Upper lobe of right lung (tissue), 1 donor: ENCODE data around the gene HHATL. TPM values are rescaled to one million over a fixed set of nuclear protein-coding genes. Genes with fewer than 3 reads are reported as not detected.

Experiments used
- ATAC-seq: fragments of 200-7000 bp; cut with Tn5 transposase; one replicate; pipeline ENCODE4 v1.9.1; 2020; ENCODE audit warnings: mild to moderate bottlenecking, moderate library complexity
- DNase-seq: peaks from one replicate; pipeline ENCODE4 v3.0.0-alpha.2; 2020
- H3K27ac ChIP-seq: fragments of 200-600 bp; one replicate; pipeline ENCODE4 v1.8.0; 2022
- H3K27me3 ChIP-seq: fragments of 200-600 bp; one replicate; pipeline ENCODE4 v1.8.0; 2022; ENCODE audit warnings: mild to moderate bottlenecking
- H3K36me3 ChIP-seq: fragments of 200-600 bp; one replicate; pipeline ENCODE4 v1.8.0; 2022
- H3K4me1 ChIP-seq: fragments of 200-600 bp; one replicate; pipeline ENCODE4 v1.8.0; 2022
- H3K4me3 ChIP-seq: fragments of 200-600 bp; one replicate; pipeline ENCODE4 v1.8.0; 2022; ENCODE audit warnings: mild to moderate bottlenecking
- H3K9me3 ChIP-seq: fragments of 200-600 bp; one replicate; pipeline ENCODE4 v1.8.0; 2022
- intact Hi-C: fragments of 100-400 bp; cut with DNase I; formaldehyde crosslinking; loops from one replicate; pipeline ENCODE4 v1.11.0; 2022
- total RNA-seq: library from RNA; stranded (reverse); fragmentation: NEBNext Ultra II Directional; extraction: Animal tissue kit (Norgen Biotek cat#: 25700); gene quantifications from one replicate; pipeline ENCODE4 v1.2.1, GENCODE V29; 2021
- TF ChIP-seq, protein P1 (sequence below): fragments of 200-600 bp; IDR thresholded peaks from one replicate; pipeline ENCODE4 v1.8.0; 2022; ENCODE audit warnings: antibody characterized with exemption
- donor health status: DM: no; HTN: yes; CAD: no; lungs with severe emphysema.

Gene HHATL
- total RNA-seq, 1 donor from 2014 or later = not detected

GRCh38 chr3:42736081-42736480 lies 33.5 kb upstream of the HHATL start:
- H3K27me3 ChIP-seq = no peaks in the 10 kb centered on the region
- H3K4me3 ChIP-seq = no peak overlapping the region
- no peaks in the 10 kb centered on the region for H3K36me3 ChIP-seq
- no peak overlapping the region for H3K27ac ChIP-seq
- intact Hi-C loops = no loop called here
- no peaks in the 10 kb centered on the region for H3K9me3 ChIP-seq
- TF ChIP-seq, protein P1, sequence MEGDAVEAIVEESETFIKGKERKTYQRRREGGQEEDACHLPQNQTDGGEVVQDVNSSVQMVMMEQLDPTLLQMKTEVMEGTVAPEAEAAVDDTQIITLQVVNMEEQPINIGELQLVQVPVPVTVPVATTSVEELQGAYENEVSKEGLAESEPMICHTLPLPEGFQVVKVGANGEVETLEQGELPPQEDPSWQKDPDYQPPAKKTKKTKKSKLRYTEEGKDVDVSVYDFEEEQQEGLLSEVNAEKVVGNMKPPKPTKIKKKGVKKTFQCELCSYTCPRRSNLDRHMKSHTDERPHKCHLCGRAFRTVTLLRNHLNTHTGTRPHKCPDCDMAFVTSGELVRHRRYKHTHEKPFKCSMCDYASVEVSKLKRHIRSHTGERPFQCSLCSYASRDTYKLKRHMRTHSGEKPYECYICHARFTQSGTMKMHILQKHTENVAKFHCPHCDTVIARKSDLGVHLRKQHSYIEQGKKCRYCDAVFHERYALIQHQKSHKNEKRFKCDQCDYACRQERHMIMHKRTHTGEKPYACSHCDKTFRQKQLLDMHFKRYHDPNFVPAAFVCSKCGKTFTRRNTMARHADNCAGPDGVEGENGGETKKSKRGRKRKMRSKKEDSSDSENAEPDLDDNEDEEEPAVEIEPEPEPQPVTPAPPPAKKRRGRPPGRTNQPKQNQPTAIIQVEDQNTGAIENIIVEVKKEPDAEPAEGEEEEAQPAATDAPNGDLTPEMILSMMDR = no peak
- H3K4me1 ChIP-seq = no peaks in the 10 kb centered on the region
- DNase-seq (no peak), ATAC-seq (no peak)

DNA sequence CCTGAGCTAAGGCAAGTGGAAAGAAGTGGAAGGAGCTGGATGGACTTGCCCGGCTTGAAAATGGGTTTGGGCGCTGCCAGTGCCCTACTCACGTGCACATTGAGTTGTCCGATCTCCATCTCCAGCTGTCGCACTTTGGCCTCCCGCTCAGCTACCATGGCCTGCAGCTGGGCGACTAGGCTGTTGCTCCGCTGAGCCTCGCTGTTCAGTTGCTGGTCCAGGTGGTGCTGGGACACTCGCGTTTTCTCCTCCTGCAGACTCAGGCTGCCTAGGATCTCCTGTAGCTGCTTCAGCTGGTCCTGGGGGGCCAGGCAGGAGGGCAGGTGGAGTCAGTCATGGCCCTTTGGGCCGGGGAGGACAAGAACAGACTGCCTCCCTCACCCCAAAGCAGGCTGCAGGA lies 33.0 kb upstream of the HHATL start:
- Histone ChIP-seq H3K4me3 (no peak overlapping the region), H3K9me3 (no peaks in the 10 kb centered on the region), H3K36me3 (no peaks in the 10 kb centered on the region), H3K27ac (no peak overlapping the region), H3K27me3 (no peaks in the 10 kb centered on the region), H3K4me1 (no peaks in the 10 kb centered on the region)
- ATAC-seq (no peak), DNase-seq (no peak)
- intact Hi-C loops = no loop called here
- TF ChIP-seq, protein P1 = no peak

- H3K36me3 ChIP-seq = no peaks in the 10 kb centered on the region
- no peak for DNase-seq
- H3K27ac ChIP-seq = no peak overlapping the region
- H3K9me3 ChIP-seq = no peaks in the 10 kb centered on the region
- no peaks in the 10 kb centered on the region for H3K27me3 ChIP-seq
- ATAC-seq = no peak
- intact Hi-C loops = no loop called here
- H3K4me1 ChIP-seq = no peaks in the 10 kb centered on the region
- TF ChIP-seq, protein P1 = no peak
- no peak overlapping the region for H3K4me3 ChIP-seq
Measured at GRCh38 chr3:42735019-42735418, 32.4 kb upstream of the HHATL start.

- DNase-seq (no peak), ATAC-seq (no peak)
- no peaks in the 10 kb centered on the region for H3K4me1 ChIP-seq
- intact Hi-C loops = no loop called here
- TF ChIP-seq, protein P1 = no peak
- H3K36me3 ChIP-seq = no peaks in the 10 kb centered on the region
- no peak overlapping the region for H3K27ac ChIP-seq
- H3K4me3 ChIP-seq = no peak overlapping the region
- H3K9me3 ChIP-seq = no peaks in the 10 kb centered on the region
- H3K27me3 ChIP-seq = no peaks in the 10 kb centered on the region
Measured at GRCh38 chr3:42734263-42734860, 31.8 kb upstream of the HHATL start.

GRCh38 chr3:42733501-42734262 lies 31.1 kb upstream of the HHATL start:
- ATAC-seq = no peak
- Histone ChIP-seq H3K27ac (no peak overlapping the region), H3K4me1 (no peaks in the 10 kb centered on the region), H3K36me3 (no peaks in the 10 kb centered on the region), H3K4me3 (no peak overlapping the region), H3K27me3 (no peaks in the 10 kb centered on the region), H3K9me3 (no peaks in the 10 kb centered on the region)
- intact Hi-C loops = no loop called here
- no peak for DNase-seq
- TF ChIP-seq, protein P1 = no peak
